ENCODE measurements around the gene CDX2.

DNA sequence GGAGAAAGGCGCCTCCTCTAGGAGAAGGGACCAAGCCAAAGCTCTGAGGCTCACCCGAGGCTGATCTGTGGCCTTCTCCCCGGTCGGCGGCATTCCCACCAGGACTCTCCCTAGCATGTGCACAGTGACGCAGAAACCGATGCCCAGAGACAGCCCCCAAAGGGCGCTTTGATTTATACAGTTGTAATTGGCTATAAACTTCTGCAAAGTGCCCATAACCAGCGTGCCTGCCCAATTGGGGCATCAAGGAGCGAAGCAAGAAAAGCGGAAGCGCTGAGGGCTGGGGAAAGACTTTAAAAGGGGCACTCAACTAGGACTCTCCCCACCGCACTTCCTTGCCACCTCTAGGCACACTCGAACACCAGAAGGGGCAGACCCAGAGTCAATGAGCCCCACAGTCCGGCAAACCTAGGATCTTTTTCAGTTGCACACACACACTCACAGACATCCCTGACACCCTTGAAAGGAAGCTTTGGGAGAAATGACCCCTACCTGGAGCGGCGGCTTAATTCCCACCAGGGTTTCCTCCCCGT, 1.8 kb downstream of the CDX2 start:
- TF ChIP-seq, protein P1, sequence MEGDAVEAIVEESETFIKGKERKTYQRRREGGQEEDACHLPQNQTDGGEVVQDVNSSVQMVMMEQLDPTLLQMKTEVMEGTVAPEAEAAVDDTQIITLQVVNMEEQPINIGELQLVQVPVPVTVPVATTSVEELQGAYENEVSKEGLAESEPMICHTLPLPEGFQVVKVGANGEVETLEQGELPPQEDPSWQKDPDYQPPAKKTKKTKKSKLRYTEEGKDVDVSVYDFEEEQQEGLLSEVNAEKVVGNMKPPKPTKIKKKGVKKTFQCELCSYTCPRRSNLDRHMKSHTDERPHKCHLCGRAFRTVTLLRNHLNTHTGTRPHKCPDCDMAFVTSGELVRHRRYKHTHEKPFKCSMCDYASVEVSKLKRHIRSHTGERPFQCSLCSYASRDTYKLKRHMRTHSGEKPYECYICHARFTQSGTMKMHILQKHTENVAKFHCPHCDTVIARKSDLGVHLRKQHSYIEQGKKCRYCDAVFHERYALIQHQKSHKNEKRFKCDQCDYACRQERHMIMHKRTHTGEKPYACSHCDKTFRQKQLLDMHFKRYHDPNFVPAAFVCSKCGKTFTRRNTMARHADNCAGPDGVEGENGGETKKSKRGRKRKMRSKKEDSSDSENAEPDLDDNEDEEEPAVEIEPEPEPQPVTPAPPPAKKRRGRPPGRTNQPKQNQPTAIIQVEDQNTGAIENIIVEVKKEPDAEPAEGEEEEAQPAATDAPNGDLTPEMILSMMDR (IDR thresholded peaks at IDR 0.05 in 4 of 5, conservative IDR thresholded peaks at IDR 0.05 in 1 of 5): no peak
- no peak for TF ChIP-seq POLR2A (IDR thresholded peaks at IDR 0.05)
